Measurements from ENCODE around the gene ZFP62.
A peak's percentile ranks its signal among the peaks of the same experiment; 100 is the strongest.

The ZFP62 gene

GRCh38 chr5:180866985-180867384 lies 5.9 kb upstream of the ZFP62 start:
- DNase-seq = no peak

GRCh38 chr5:180865981-180866695 lies 5.1 kb upstream of the ZFP62 start:
- DNase-seq = no peak

GRCh38 chr5:180862645-180863044 lies 1.6 kb upstream of the ZFP62 start:
- DNase-seq = no peak

- peak; percentile 70 to 76 for DNase-seq
These were observed 696 bp downstream of the ZFP62 start for GRCh38 chr5:180860273-180860886.

GRCh38 chr5:180858586-180858985 lies 2.5 kb downstream of the ZFP62 start:
- DNase-seq = no peak

GRCh38 chr5:180853848-180854176 lies 7.3 kb downstream of the ZFP62 start:
- DNase-seq = no peak

GRCh38 chr5:180853121-180853847 lies 7.8 kb downstream of the ZFP62 start:
- DNase-seq = no peak

GRCh38 chr5:180852495-180852894 lies 8.6 kb downstream of the ZFP62 start:
- DNase-seq = no peak

- DNase-seq = no peak
These were observed 10.5 kb downstream of the ZFP62 start for GRCh38 chr5:180850434-180851078.

GRCh38 chr5:180849827-180850226 lies 11.2 kb downstream of the ZFP62 start:
- no peak for DNase-seq

- DNase-seq = no peak
These were observed 12.2 kb downstream of the ZFP62 start for GRCh38 chr5:180848878-180849277.

GRCh38 chr5:180848265-180848664 lies 12.8 kb downstream of the ZFP62 start:
- DNase-seq = no peak

- DNase-seq = no peak
These were observed 14.1 kb downstream of the ZFP62 start for GRCh38 chr5:180847026-180847425.

GRCh38 chr5:180844858-180845257 lies 16.2 kb downstream of the ZFP62 start:
- no peak for DNase-seq

GRCh38 chr5:180844432-180844831 lies 16.6 kb downstream of the ZFP62 start:
- no peak for DNase-seq

- DNase-seq = no peak
These were observed 21.1 kb downstream of the ZFP62 start for GRCh38 chr5:180839935-180840334.

- no peak for DNase-seq
These were observed 21.8 kb downstream of the ZFP62 start for GRCh38 chr5:180839227-180839626.

- DNase-seq = no peak
These were observed 23.6 kb downstream of the ZFP62 start for GRCh38 chr5:180837478-180837877.

- peak; percentile 31 to 50 for DNase-seq
These were observed 28.4 kb downstream of the ZFP62 start for GRCh38 chr5:180832638-180833068.

- DNase-seq = peak; percentile 75 to 78
These were observed 29.7 kb downstream of the ZFP62 start for GRCh38 chr5:180831139-180832093.

GRCh38 chr5:180830253-180831138 lies 30.6 kb downstream of the ZFP62 start:
- DNase-seq = peak; percentile 73 to 78

Measured in CD4-positive, alpha-beta T cell treated with Interferon alpha-2 for 1 hour (primary cell).